Trophoblast cell (in vitro differentiated cells and primary cell): ENCODE results near the gene BCL2L2.

Experiments used
- DNase-seq, 2 donors: peaks; one replicate each; pipeline ENCODE4 v3.0.0-alpha.2; 2016
- H2AFZ ChIP-seq: 2 replicates; pipeline ENCODE4 v1.6.1; 2013; ENCODE audit warnings: low read length, moderate library complexity, mild to moderate bottlenecking; ENCODE audit not compliant: insufficient read depth, poor library complexity
- H2AK5ac ChIP-seq: 2 replicates; pipeline ENCODE4 v1.6.1; 2013; ENCODE audit warnings: mild to moderate bottlenecking, low read length
- H2BK120ac ChIP-seq: 2 replicates; pipeline ENCODE4 v1.6.1; 2013; ENCODE audit warnings: low read length, mild to moderate bottlenecking, moderate library complexity; ENCODE audit not compliant: insufficient read depth, poor library complexity
- H2BK12ac ChIP-seq: 2 replicates; pipeline ENCODE4 v1.6.1; 2013; ENCODE audit warnings: mild to moderate bottlenecking, low read length, moderate library complexity
- H2BK5ac ChIP-seq: 2 replicates; pipeline ENCODE4 v1.6.1; 2013; ENCODE audit warnings: low read length, low read depth, moderate library complexity, mild to moderate bottlenecking; ENCODE audit not compliant: poor library complexity
- H3K14ac ChIP-seq: 2 replicates; pipeline ENCODE4 v1.6.1; 2013; ENCODE audit warnings: mild to moderate bottlenecking, low read length
- H3K18ac ChIP-seq: 2 replicates; pipeline ENCODE4 v1.6.1; 2013; ENCODE audit warnings: mild to moderate bottlenecking, low read length
- H3K23ac ChIP-seq: 2 replicates; pipeline ENCODE4 v1.6.1; 2013; ENCODE audit warnings: low read length
- H3K27ac ChIP-seq: 2 replicates; pipeline ENCODE4 v1.5.1; 2013; ENCODE audit warnings: low read depth, mild to moderate bottlenecking, inconsistent platforms, low read length, moderate library complexity
- H3K27me3 ChIP-seq: 2 replicates; pipeline ENCODE4 v1.6.1; 2013; ENCODE audit warnings: inconsistent platforms, mild to moderate bottlenecking, low read length, moderate library complexity; ENCODE audit not compliant: insufficient read depth
- H3K36me3 ChIP-seq, 2 experiments: 1 replicate in 1 of 2; 2 replicates in 1 of 2; pipeline ENCODE4 v1.6.1; 2013; ENCODE audit warnings: low read length in 2 of 2, mild to moderate bottlenecking in 2 of 2, moderate library complexity in 1 of 2; ENCODE audit not compliant: insufficient read depth in 2 of 2, control insufficient read depth in 1 of 2
- H3K4ac ChIP-seq: 2 replicates; pipeline ENCODE4 v1.6.1; 2013; ENCODE audit warnings: low read depth, mild to moderate bottlenecking, low read length, moderate library complexity
- H3K4me1 ChIP-seq, 2 experiments: 1 replicate in 1 of 2; 2 replicates in 1 of 2; pipeline ENCODE4 v1.6.1; 2013; ENCODE audit warnings: low read length in 2 of 2, mild to moderate bottlenecking in 2 of 2, moderate library complexity in 1 of 2; ENCODE audit not compliant: insufficient read depth in 2 of 2, control insufficient read depth in 1 of 2
- H3K4me2 ChIP-seq: 2 replicates; pipeline ENCODE4 v1.6.1; 2013; ENCODE audit warnings: inconsistent platforms, mild to moderate bottlenecking, low read length, moderate library complexity
- H3K4me3 ChIP-seq: 2 replicates; pipeline ENCODE4 v1.5.1; 2013; ENCODE audit warnings: mild to moderate bottlenecking, low read depth, low read length, inconsistent platforms
- H3K79me1 ChIP-seq: one replicate; pipeline ENCODE4 v1.6.1; 2013; ENCODE audit warnings: low read length
- H3K79me2 ChIP-seq: 2 replicates; pipeline ENCODE4 v1.6.1; 2013; ENCODE audit warnings: low read length, mild to moderate bottlenecking; ENCODE audit not compliant: control insufficient read depth, insufficient read depth, poor library complexity
- H3K9ac ChIP-seq: 2 replicates; pipeline ENCODE4 v1.6.1; 2013; ENCODE audit warnings: mild to moderate bottlenecking, low read length
- H3K9me3 ChIP-seq: 2 replicates; pipeline ENCODE4 v1.6.1; 2013; ENCODE audit warnings: low read depth, mild to moderate bottlenecking, control low read depth, inconsistent platforms, low read length; ENCODE audit not compliant: insufficient read depth
- H4K12ac ChIP-seq: 2 replicates; pipeline ENCODE4 v1.6.1; 2013; ENCODE audit warnings: low read depth, mild to moderate bottlenecking, low read length, moderate library complexity
- H4K8ac ChIP-seq: 2 replicates; pipeline ENCODE4 v1.6.1; 2013; ENCODE audit warnings: low read depth, mild to moderate bottlenecking, low read length, moderate library complexity
- H4K91ac ChIP-seq: one replicate; pipeline ENCODE4 v1.6.1; 2013; ENCODE audit warnings: low read depth, mild to moderate bottlenecking, low read length, moderate library complexity
- WGBS: extraction: QIAGEN DNeasy Blood & Tissue Kit; methylation state at CpG from one replicate; pipeline ENCODE4 v1.1.7; 2013; ENCODE audit warnings: missing lambda C conversion rate; ENCODE audit not compliant: insufficient read length, insufficient coverage; ENCODE audit errors: extremely low coverage; 5-methylcytosine and 5-hydroxymethylcytosine counted together

The BCL2L2 gene

GRCh38 chr14:23297611-23298277 lies 8.9 kb upstream of the BCL2L2 start:
- H3K23ac ChIP-seq: no peak overlapping the region
- no peak overlapping the region for H2BK120ac ChIP-seq
- H3K4me2 ChIP-seq: no peak overlapping the region
- no peak overlapping the region for H3K18ac ChIP-seq
- H2BK12ac ChIP-seq: no peak overlapping the region
- peaks cover 9% of the 10 kb centered on the region for H3K79me2 ChIP-seq
- no peak overlapping the region for H3K27ac ChIP-seq
- peaks cover 14% of the 10 kb centered on the region for H3K79me1 ChIP-seq
- no peaks in the 10 kb centered on the region for H3K27me3 ChIP-seq
- H2AK5ac ChIP-seq: no peak overlapping the region
- no peak overlapping the region for H3K4me3 ChIP-seq
- no peak overlapping the region for H4K8ac ChIP-seq
- H4K91ac ChIP-seq: no peak overlapping the region
- no peak overlapping the region for H4K12ac ChIP-seq
- no peak overlapping the region for H2AFZ ChIP-seq
- H3K36me3 ChIP-seq: peaks cover 0 to 2% of the 10 kb centered on the region in 2 experiments
- H3K4ac ChIP-seq: no peak overlapping the region
- H3K14ac ChIP-seq: no peak overlapping the region
- no peaks in the 10 kb centered on the region for H3K9me3 ChIP-seq
- no peak overlapping the region for H3K9ac ChIP-seq
- H3K4me1 ChIP-seq: peaks cover 2 to 10% of the 10 kb centered on the region in 2 experiments
- no CpG with 5 or more reads among the region's 7 CpGs for WGBS
- DNase-seq: no peak
- H2BK5ac ChIP-seq: no peak overlapping the region

DNA sequence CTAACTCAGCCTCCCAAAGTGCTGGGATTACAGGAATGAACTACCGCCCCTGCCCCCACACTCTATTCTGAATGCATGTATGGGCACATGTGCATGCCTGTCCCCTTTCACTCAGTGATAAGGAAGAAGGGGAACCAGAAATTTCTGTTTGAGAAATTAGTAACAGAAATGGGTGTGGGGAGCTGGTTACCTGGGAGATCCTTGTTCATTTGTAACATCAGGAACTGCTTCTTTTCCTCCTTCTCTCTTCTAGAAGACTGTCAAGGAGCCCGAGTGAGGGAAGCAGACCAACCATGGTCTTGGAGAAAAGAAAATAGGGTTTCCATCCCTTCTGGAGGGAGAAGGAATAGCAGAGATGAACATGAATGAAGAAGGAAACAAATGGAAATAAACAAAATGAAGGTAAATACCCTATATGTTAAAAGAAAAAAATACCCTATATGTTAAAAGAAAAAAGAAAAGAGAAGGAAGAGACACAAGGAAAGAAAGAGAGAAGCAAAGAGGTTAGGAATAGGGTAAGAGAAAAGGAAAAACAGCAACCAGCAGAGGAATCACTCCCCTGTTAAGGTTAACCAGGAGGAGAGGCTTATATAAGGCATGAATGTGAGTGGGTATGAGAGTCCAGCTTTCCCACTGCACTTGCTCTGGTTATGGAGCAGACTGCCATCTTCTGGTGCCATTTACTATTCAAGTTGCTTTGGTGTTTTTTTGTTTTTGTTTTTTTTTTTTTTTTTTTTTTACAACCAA lies 7.2 kb upstream of the BCL2L2 start:
- H3K4me1 ChIP-seq: peaks cover 2 to 12% of the 10 kb centered on the region in 2 experiments
- no peak overlapping the region for H2AFZ ChIP-seq
- WGBS: no CpG with 5 or more reads among the region's 2 CpGs

GRCh38 chr14:23299986-23300686 lies 6.5 kb upstream of the BCL2L2 start:
- peak overlapping the region; percentile 83 for H4K12ac ChIP-seq
- H2BK12ac ChIP-seq: no peak overlapping the region
- peak overlapping the region; percentile 26 for H2AK5ac ChIP-seq
- no peak overlapping the region for H3K14ac ChIP-seq
- peak overlapping the region; percentile 39 for H3K4me3 ChIP-seq
- no peak overlapping the region for H2BK120ac ChIP-seq
- H4K8ac ChIP-seq: peak overlapping the region; percentile 80
- H3K9ac ChIP-seq: peak overlapping the region; percentile 59
- peak overlapping the region; percentile 65 for H4K91ac ChIP-seq
- peaks cover 0 to 2% of the 10 kb centered on the region in 2 experiments for H3K36me3 ChIP-seq
- H3K4me1 ChIP-seq: peaks cover under 1 to 9% of the 10 kb centered on the region in 2 experiments
- no peaks in the 10 kb centered on the region for H3K27me3 ChIP-seq
- H3K27ac ChIP-seq: no peak overlapping the region
- no peak overlapping the region for H2BK5ac ChIP-seq
- DNase-seq: no peak
- WGBS: no CpG with 5 or more reads among the region's 10 CpGs
- H3K79me2 ChIP-seq: peaks cover 9% of the 10 kb centered on the region
- H3K23ac ChIP-seq: no peak overlapping the region
- peaks cover 14% of the 10 kb centered on the region for H3K79me1 ChIP-seq
- no peak overlapping the region for H3K18ac ChIP-seq
- H3K9me3 ChIP-seq: no peaks in the 10 kb centered on the region
- H2AFZ ChIP-seq: no peak overlapping the region
- no peak overlapping the region for H3K4ac ChIP-seq
- H3K4me2 ChIP-seq: peak overlapping the region; percentile 61

More for the DNA sequence above, 7.2 kb upstream of the BCL2L2 start:
- Histone ChIP-seq H3K4me3 (no peak overlapping the region), H3K23ac (no peak overlapping the region), H3K4me2 (no peak overlapping the region), H3K9me3 (no peaks in the 10 kb centered on the region), H3K79me2 (peaks cover 9% of the 10 kb centered on the region), H3K27me3 (no peaks in the 10 kb centered on the region), H3K36me3 (peaks cover 0 to 2% of the 10 kb centered on the region in 2 experiments), H2AK5ac (no peak overlapping the region), H4K12ac (no peak overlapping the region), H4K8ac (no peak overlapping the region), H2BK5ac (no peak overlapping the region), H3K79me1 (peaks cover 14% of the 10 kb centered on the region), H4K91ac (no peak overlapping the region), H3K9ac (no peak overlapping the region), H3K14ac (no peak overlapping the region), H3K4ac (no peak overlapping the region), H2BK12ac (no peak overlapping the region), H2BK120ac (no peak overlapping the region), H3K27ac (no peak overlapping the region), H3K18ac (no peak overlapping the region)
- peak in 1 of 2 donors; percentile 29 for DNase-seq

GRCh38 chr14:23300687-23301223 lies 5.9 kb upstream of the BCL2L2 start:
- H3K36me3 ChIP-seq: peaks cover 0 to 2% of the 10 kb centered on the region in 2 experiments
- H2BK5ac ChIP-seq: peak overlapping the region; percentile 50
- H3K14ac ChIP-seq: peak overlapping the region; percentile 67
- peaks cover 0 to 8% of the 10 kb centered on the region in 2 experiments for H3K4me1 ChIP-seq
- peak overlapping the region; percentile 59 for H3K9ac ChIP-seq
- peak overlapping the region; percentile 67 for H2BK12ac ChIP-seq
- no peak overlapping the region for H3K23ac ChIP-seq
- H4K12ac ChIP-seq: peak overlapping the region; percentile 83
- no peaks in the 10 kb centered on the region for H3K27me3 ChIP-seq
- peaks cover 14% of the 10 kb centered on the region for H3K79me1 ChIP-seq
- peak overlapping the region; percentile 67 for H2AK5ac ChIP-seq
- peak overlapping the region; percentile 28 for H2BK120ac ChIP-seq
- peak overlapping the region; percentile 40 for H3K4ac ChIP-seq
- H2AFZ ChIP-seq: peak overlapping the region; percentile 32
- peak overlapping the region; percentile 39 for H3K4me3 ChIP-seq
- H3K79me2 ChIP-seq: peaks cover 9% of the 10 kb centered on the region
- no CpG with 5 or more reads among the region's 13 CpGs for WGBS
- peak overlapping the region; percentile 65 for H4K91ac ChIP-seq
- peak overlapping the region; percentile 80 for H4K8ac ChIP-seq
- H3K9me3 ChIP-seq: no peaks in the 10 kb centered on the region
- H3K27ac ChIP-seq: peak overlapping the region; percentile 35
- DNase-seq: peak; percentile 38 to 47
- H3K18ac ChIP-seq: peak overlapping the region; percentile 74
- H3K4me2 ChIP-seq: peak overlapping the region; percentile 61
